PC-9 (cell line): ENCODE measurements around the gene CHMP4B. TPM values are rescaled to one million over a fixed set of nuclear protein-coding genes. Genes with fewer than 3 reads are reported as not detected.

Source experiments
- BruUV-seq: library from RNA; stranded (reverse); fragments of 400-500 nt; replicated peaks from 2 replicates; lab custom pipeline; 2021; lab: Mats Ljungman, UMichigan
- CTCF ChIA-PET: fragments of 300-600 bp; sonication (Branson Sonifier 250); formaldehyde crosslinking; loops from one replicate; lab custom pipeline; 2022; ENCODE audit warnings: antibody characterized with exemption; lab: Charles Lee
- POLR2A ChIA-PET: fragments of 300-600 bp; sonication (Branson Sonifier 250); formaldehyde crosslinking; loops from one replicate; lab custom pipeline; 2022; ENCODE audit warnings: antibody characterized with exemption; ENCODE audit not compliant: unreplicated experiment; lab: Charles Lee
- DNase-seq, 2 experiments: peaks; one replicate each; pipeline versions ENCODE4 v3.0.0 to v3.0.0-alpha.2; 2015 to 2022; ENCODE audit warnings: mixed read lengths in 1 of 2
- H2AFZ ChIP-seq: fragments of 200-600 bp; sonication (generic); 2 replicates; pipeline ENCODE4 v1.8.1; 2017; ENCODE audit warnings: antibody characterized with exemption
- H3F3A ChIP-seq: fragments of 200-600 bp; sonication (generic); 2 replicates; pipeline ENCODE4 v1.8.1; 2017; ENCODE audit warnings: antibody characterized with exemption, mild to moderate bottlenecking, low read depth; ENCODE audit not compliant: insufficient read depth
- H3K27ac ChIP-seq: fragments of 200-600 bp; sonication (generic); 2 replicates; pipeline ENCODE4 v1.6.1; 2016; ENCODE audit warnings: mixed run types
- H3K27me3 ChIP-seq: fragments of 200-600 bp; sonication (generic); 2 replicates; pipeline ENCODE4 v1.6.1; 2016; ENCODE audit warnings: low read depth, mixed run types; ENCODE audit not compliant: insufficient read depth
- H3K36me3 ChIP-seq: fragments of 200-600 bp; sonication (generic); 2 replicates; pipeline ENCODE4 v1.6.1; 2016; ENCODE audit warnings: low read depth, mixed run types
- H3K4me1 ChIP-seq: fragments of 200-600 bp; sonication (generic); replicated peaks from 2 replicates; pipeline ENCODE4 v1.6.1; 2016; ENCODE audit warnings: mixed run types; ENCODE audit not compliant: insufficient read depth
- H3K4me2 ChIP-seq: fragments of 200-600 bp; sonication (generic); 2 replicates; pipeline ENCODE4 v1.6.1; 2017; ENCODE audit warnings: mixed run types
- H3K4me3 ChIP-seq: fragments of 200-600 bp; sonication (generic); 2 replicates; pipeline ENCODE4 v1.6.1; 2016; ENCODE audit warnings: mixed run types
- H3K79me2 ChIP-seq: fragments of 200-600 bp; sonication (generic); 2 replicates; pipeline ENCODE4 v1.6.1; 2017; ENCODE audit warnings: low read depth, mixed run types
- H3K9me2 ChIP-seq: fragments of 200-600 bp; sonication (generic); 2 replicates; pipeline ENCODE4 v1.8.1; 2017; ENCODE audit warnings: mild to moderate bottlenecking; ENCODE audit not compliant: insufficient read depth
- H3K9me3 ChIP-seq: fragments of 200-600 bp; sonication (generic); 2 replicates; pipeline ENCODE4 v1.8.1; 2016; ENCODE audit warnings: low read depth; ENCODE audit not compliant: insufficient read depth
- H4K20me1 ChIP-seq: fragments of 200-600 bp; sonication (generic); 2 replicates; pipeline ENCODE4 v1.8.1; 2017; ENCODE audit not compliant: insufficient read depth
- CTCF ChIP-seq: fragments of 200-600 bp; sonication (generic); conservative IDR thresholded peaks from 2 replicates; pipeline ENCODE4 v1.6.1; 2017; ENCODE audit warnings: mixed run types, antibody characterized with exemption, mild to moderate bottlenecking, moderate library complexity
- EZH2 ChIP-seq: fragments of 200-600 bp; sonication (generic); IDR thresholded peaks from 2 replicates; pipeline ENCODE4 v1.8.0; 2017; ENCODE audit warnings: antibody characterized with exemption, low read depth
- intact Hi-C: fragments of 100-400 bp; cut with micrococcal nuclease; formaldehyde crosslinking; loops from one replicate; pipeline ENCODE4 v1.10.0; 2022; ENCODE audit not compliant: unreplicated experiment
- total RNA-seq: library from RNA; stranded (reverse); gene quantifications from 2 replicates; pipeline ENCODE4 v1.2.3, GENCODE V29; 2021

The CHMP4B gene
- total RNA-seq, 1 experiment from 2014 or later = 180 TPM

GRCh38 chr20:33857722-33858563 lies 46.8 kb downstream of the CHMP4B start:
- Histone ChIP-seq H3K27ac (peak overlapping the region; percentile 73; the same call in 1 of the 2 replicates), H4K20me1 (no peaks in the 10 kb centered on the region; the same call in 1 of the 2 replicates), H3K4me2 (no peak overlapping the region), H3K36me3 (peaks cover 9% of the 10 kb centered on the region; the same call in 1 of the 2 replicates), H2AFZ (no peak overlapping the region), H3F3A (peaks cover 44% of the 10 kb centered on the region), H3K27me3 (no peaks in the 10 kb centered on the region), H3K9me3 (no peaks in the 10 kb centered on the region), H3K9me2 (no peaks in the 10 kb centered on the region), H3K4me1 (peaks cover 28% of the 10 kb centered on the region), H3K79me2 (no peaks in the 10 kb centered on the region), H3K4me3 (no peak overlapping the region)
- no peak for DNase-seq
- ChIA-PET CTCF (interaction anchor here (0.6 kb wide), 1 partner anchor 63 kb away, joined by 9 read pairs; no protein-coding TSS in a partner anchor), POLR2A (interaction anchor here (0.8 kb wide), 1 partner anchor 456 kb away, joined by 3 read pairs; the partner anchor contains the start of gene CDK5RAP1)
- intact Hi-C loops = loop anchor here (5.0 kb wide), 2 partner anchors 66 to 126 kb away; partner anchors contain the start of gene ZNF341
- no TSS peak for BruUV-seq
- TF ChIP-seq CTCF (no peak), EZH2 (no peak)

- TF ChIP-seq EZH2 (no peak), CTCF (no peak)
- H3K27ac ChIP-seq = peak overlapping the region; percentile 73
- CTCF ChIA-PET = interaction anchor here (0.6 kb wide), 1 partner anchor 63 kb away, joined by 9 read pairs; no protein-coding TSS in a partner anchor
- H3K4me3 ChIP-seq = no peak overlapping the region
- DNase-seq = no peak
- intact Hi-C loops = loop anchor here (5.0 kb wide), 2 partner anchors 66 to 126 kb away; partner anchors contain the start of gene ZNF341
- no peak overlapping the region for H2AFZ ChIP-seq
- BruUV-seq = no TSS peak
- no peaks in the 10 kb centered on the region for H4K20me1 ChIP-seq
- no peaks in the 10 kb centered on the region for H3K27me3 ChIP-seq
- H3K4me1 ChIP-seq = peaks cover 28% of the 10 kb centered on the region
- H3K9me3 ChIP-seq = no peaks in the 10 kb centered on the region
- peak overlapping the region; percentile 41 for H3K4me2 ChIP-seq
- H3K36me3 ChIP-seq = peaks cover 9% of the 10 kb centered on the region; the same call in 1 of the 2 replicates
- H3K9me2 ChIP-seq = no peaks in the 10 kb centered on the region
- no peaks in the 10 kb centered on the region for H3K79me2 ChIP-seq
- H3F3A ChIP-seq = peaks cover 39% of the 10 kb centered on the region
- POLR2A ChIA-PET = interaction anchor here (0.8 kb wide), 1 partner anchor 457 kb away, joined by 3 read pairs; the partner anchor contains the start of gene CDK5RAP1
Observed at GRCh38 chr20:33858666-33859065, 47.5 kb downstream of the CHMP4B start.

- Histone ChIP-seq H3K27ac (peak overlapping the region; percentile 73), H4K20me1 (no peaks in the 10 kb centered on the region), H3F3A (peaks cover 39% of the 10 kb centered on the region), H3K4me3 (no peak overlapping the region), H3K79me2 (no peaks in the 10 kb centered on the region), H2AFZ (no peak overlapping the region), H3K4me2 (peak overlapping the region; percentile 41), H3K9me3 (no peaks in the 10 kb centered on the region), H3K9me2 (no peaks in the 10 kb centered on the region), H3K27me3 (no peaks in the 10 kb centered on the region), H3K4me1 (peaks cover 28% of the 10 kb centered on the region), H3K36me3 (peaks cover 4% of the 10 kb centered on the region; the same call in 1 of the 2 replicates)
- CTCF ChIA-PET = interaction anchor here (0.5 kb wide), 1 partner anchor 20 kb away, joined by 3 read pairs; no protein-coding TSS in a partner anchor
- intact Hi-C loops = loop anchor here (5.0 kb wide), 2 partner anchors 67 to 127 kb away; partner anchors contain the start of gene ZNF341
- POLR2A ChIA-PET = interaction anchor here (0.8 kb wide), 1 partner anchor 458 kb away, joined by 3 read pairs; the partner anchor contains the start of gene CDK5RAP1
- TF ChIP-seq CTCF = no peak
- no peak for TF ChIP-seq EZH2
- BruUV-seq = no TSS peak
- peak; percentile 26 to 74 for DNase-seq
Observed at GRCh38 chr20:33859157-33859695, 48.1 kb downstream of the CHMP4B start.
